ENCODE measurements around the gene ZBTB39.
"Not testable (repeated sequence)": the region's sequence is repeated elsewhere in the genome, so short reads cannot be mapped to it uniquely, and the experiment has no call there.

ZBTB39 gene

DNA sequence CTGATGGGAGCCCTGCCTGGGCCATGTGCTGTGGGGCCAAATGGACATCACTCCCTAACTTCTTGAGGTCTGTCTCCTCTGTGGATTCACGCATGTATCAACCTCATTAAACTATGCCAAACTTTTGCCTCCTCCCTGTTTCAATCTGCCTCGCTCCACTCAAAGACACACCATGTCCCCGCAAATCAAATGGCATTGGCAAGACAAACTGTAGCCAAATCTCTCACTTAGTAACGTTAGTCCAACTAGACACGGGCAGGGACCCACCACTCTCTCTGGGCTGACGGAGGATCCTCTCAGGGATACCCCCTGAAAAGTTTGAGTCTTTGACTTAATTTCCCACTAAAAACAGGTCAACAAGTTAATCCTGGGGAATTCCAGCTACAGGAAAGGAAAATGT, 8.0 kb downstream of the ZBTB39 start:
- no peak for DNase-seq

- no peak for DNase-seq
Observed at GRCh38 chr12:56996793-56997545, 9.4 kb downstream of the ZBTB39 start.

GRCh38 chr12:56995930-56996496, 10.3 kb downstream of the ZBTB39 start:
- no peak for DNase-seq

- no peak for DNase-seq
Observed at GRCh38 chr12:56995201-56995929, 11.0 kb downstream of the ZBTB39 start.

DNA sequence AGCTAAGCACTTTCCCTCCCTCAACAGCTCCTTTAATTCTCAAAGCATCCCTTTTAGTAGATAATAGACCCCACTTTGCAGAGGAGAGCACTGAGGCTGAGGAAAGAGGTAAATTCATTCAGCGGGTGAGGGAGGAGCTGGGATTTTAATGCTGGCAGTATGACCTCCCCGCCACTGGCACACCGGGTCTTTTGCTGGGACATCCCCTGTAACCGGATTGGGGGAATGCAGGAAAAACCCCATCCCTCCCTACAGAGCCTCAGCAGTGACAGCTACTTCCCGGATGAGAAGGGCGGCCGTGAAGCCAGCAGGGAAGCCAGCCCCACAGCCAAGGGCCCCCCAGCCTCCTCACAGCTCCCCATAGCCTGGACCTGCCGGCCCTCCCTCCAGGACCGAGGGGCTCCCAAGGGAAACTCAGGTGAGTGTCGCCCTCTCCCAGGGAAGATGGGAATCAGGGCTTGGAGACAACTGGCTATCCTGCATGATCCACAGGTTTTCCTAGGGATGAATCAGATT, 12.1 kb downstream of the ZBTB39 start:
- DNase-seq: no peak

DNA sequence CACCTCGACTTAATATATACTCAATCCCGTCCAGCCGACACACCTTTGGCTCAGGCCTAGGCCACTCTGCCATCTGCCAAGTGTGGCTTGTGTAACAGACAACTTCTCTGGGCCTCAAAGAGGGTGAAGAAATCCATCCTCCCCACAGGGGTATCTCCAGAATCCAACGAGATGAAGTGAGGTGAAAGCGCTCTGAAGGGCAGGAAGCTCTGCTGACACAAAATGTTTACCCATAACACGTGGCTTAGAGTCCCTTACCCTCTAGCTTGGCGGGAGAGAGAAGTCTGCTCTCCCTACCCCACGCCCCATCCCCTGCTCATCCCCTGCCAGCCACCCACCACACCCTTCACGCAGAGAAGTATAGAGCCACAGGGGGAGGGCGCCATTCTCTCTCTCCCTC, 13.0 kb downstream of the ZBTB39 start:
- no peak for DNase-seq

DNA sequence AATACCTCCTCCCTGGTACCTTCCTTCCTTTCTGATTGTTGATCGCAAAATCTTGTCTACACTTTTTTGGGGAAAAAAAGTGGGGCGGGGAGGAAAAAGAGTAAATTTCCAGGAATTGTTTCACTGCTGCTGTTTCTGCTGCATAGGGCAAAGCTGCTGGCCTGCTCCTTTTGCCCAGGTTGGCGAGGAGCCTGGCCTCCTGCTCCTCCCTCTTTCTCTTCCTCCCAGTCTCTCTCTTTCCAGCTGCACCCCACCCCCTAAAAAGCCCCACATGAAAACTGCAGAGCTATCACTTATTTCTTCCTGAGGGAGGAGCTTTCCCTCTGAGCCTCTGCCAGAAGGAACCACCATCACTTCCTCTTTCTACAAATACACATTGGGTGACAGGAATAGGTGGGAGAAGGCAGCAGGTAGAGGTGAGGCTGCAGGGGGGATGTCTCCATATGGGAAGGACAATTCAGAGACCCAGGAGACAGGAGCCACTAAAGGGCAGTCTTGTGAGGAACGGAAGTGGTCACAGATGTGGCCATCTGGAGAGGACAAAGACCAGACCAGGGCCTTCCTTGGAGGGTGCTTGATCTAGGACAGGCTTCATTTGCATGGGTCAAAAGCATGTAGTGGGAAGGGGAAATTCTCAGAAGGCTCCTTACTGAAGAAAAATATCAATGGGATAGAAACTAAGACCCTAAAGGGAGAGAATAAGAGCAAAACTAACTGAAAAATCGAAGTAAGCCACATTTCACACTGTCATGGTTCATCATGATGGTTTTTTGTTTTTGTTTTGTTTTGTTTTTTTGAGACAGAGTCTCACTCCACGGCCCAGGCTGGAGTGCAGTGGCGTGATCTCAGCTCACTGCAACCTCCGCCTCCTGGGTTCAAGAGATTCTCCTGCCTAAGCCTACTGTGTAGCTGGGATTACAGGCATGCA, 14.8 kb downstream of the ZBTB39 start:
- DNase-seq: no peak

- no peak for DNase-seq
Observed at GRCh38 chr12:56990648-56991318, 15.6 kb downstream of the ZBTB39 start.

GRCh38 chr12:56989861-56990610, 16.3 kb downstream of the ZBTB39 start:
- DNase-seq: no peak

- no peak for DNase-seq
Observed at GRCh38 chr12:56988207-56988739, 18.1 kb downstream of the ZBTB39 start.

GRCh38 chr12:56987551-56988053, 18.7 kb downstream of the ZBTB39 start:
- peak; percentile 59 for DNase-seq

DNA sequence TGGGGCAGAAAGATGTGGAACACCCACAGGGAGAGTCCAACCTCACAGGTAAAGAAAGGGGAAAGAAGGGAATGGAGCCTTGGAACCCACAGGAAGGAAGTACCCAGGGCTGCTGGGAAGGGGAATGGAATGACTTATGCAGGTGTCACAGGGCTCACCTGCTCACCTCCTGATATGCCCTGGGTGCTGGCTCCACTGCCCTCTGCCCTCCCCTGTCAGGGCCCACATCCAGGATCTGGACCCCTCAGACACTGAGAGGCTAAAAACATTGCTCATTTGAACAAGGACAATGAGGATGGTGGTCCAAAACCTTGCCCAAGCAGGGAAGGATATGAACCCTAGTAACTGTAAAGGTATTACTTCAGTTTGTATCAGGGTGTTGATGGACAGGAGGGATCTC, 19.3 kb downstream of the ZBTB39 start:
- no peak for DNase-seq

GRCh38 chr12:56985714-56986113, 20.6 kb downstream of the ZBTB39 start:
- DNase-seq: peak; percentile 69

DNA sequence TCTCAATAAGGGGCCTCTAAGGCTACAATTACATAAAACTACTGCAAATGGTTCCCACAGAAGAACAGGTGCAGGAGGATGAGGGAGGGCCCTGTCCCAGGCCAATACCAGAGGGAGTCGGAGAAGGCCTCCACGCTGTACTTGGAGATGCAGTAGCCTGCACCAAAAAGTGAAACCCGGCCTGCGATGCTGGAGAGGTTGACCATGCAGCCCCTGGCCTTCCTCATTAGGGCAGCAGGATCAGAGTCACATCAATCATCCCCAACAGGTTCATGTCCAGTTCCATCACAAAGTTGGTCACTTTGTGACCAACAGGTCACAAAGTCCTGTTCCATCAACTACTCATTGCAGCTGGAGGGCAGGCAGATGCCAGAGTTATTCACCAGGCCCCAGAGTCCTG, 23.0 kb downstream of the ZBTB39 start:
- no peak for DNase-seq

GRCh38 chr12:56982578-56983236, 23.6 kb downstream of the ZBTB39 start:
- DNase-seq: not testable (repeated sequence)

DNA sequence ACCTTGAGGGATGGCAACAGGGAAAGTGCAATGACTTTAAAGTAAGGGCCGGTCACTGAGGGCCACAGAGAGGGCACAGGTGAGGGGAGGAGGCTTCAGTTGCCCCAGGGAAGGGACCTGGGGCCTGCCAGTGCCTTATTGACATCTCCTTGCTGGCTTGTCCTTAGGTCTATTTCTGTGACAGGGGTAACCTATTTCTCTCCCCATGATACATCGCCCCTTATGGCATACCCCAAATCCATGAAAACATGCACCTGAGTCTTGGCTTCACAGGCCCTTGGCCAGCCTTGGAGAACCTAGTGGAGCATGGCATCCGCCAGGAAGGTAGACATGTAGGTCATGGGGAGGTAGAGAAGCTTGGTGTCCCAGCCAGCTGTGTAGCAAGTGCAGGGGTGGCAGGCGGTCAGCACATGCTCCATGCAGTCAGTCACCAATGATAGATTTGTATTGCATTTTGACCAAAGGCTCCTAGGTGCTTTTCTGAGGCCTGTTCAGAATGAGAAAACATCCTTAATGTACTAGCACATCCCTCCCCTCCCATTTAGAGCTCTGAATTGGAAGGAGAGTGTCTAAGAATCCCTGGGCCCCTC, 25.3 kb downstream of the ZBTB39 start:
- DNase-seq: no peak

DNA sequence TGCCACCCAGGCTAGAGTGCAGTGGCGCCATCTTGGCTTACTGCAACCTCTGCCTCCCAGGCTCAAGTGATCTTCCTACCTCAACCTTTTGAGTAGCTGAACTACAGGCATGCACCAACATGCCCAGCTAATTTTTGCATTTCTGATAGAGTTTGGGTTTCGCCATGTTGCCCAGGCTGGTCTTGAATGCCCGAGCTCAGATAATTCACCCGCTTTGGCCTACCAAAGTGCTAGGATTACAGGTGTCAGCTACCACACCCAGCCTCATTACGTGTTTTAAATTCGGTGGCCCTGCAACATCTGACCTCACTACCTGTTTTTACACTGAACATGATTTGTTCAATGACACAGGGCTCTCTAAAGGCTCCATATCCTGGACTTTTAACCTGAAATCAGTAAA, 26.1 kb downstream of the ZBTB39 start:
- DNase-seq: no peak

DNA sequence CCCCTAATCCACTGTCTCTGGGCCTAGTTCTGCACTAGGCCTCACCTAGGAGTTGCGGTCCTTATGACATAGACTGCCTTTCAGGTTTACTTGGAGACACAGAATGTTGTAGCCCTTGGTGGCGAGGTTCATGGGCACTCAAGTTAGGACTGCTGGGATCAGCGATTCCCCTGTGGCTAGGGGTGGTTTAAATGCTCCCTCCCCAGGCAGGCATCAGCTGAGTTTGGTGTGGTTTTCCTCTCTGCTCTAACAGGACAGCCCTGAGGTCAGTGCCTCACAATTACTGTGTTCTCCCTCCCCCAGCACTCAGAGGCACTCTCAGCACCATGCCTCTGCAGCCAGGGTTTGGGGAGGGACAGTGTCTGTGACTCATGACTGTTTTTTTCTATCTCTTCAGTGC, 26.7 kb downstream of the ZBTB39 start:
- DNase-seq: no peak

DNA sequence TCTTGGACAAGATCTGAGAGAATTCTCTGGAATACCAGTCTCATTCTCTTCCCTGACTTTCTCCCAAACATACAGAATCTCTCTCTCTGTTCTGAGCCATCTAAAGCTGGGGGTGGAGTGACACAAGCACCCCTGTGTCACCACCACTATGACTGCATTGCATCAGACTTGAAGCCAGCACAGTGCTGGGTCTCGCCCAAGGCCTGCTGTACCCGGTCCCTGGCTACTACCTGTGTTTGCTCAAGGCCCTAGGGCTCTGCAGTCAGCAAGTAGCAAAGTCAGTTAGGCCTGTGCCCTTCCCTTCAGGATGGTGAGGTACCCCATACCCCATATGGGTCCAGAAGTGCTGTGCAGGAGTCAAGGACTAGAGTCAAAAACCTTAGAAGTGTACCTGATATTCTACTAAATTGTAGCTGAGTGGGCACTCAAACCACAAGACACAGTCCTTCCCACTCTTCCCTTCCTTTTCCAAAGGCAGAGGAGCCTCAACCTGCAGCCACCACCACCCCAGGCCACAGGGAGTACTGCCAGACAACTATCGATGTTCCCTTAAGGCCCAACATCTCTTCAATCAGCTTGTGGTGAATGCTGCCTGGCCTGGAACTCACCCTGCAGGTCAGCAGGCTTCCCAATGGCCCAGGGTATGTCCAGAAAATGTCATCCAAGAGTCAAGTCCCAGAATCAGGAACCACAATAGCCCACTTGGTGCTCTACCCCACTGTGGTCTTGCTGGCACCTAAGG, 27.8 kb downstream of the ZBTB39 start:
- no peak for DNase-seq

Data from kidney glomerular epithelial cell (primary cell).